ENCODE results near the gene C9orf85. TPM values are rescaled to one million over a fixed set of nuclear protein-coding genes. Genes with fewer than 3 reads are reported as not detected.

The C9orf85 gene
- polyA plus RNA-seq (ENCODE audit: low read depth in 6 of 6) = 10 to 100 TPM in 4 of 6 donors, 1 to 10 TPM in 2; 2.1 to 15.7 (median 11.6) TPM

- Mint-ChIP-seq H3K36me3 (peaks cover 0 to 7% of the 10 kb centered on the region in 2 donors), H3K4me1 (peaks cover 42 to 70% (median 65%) of the 10 kb centered on the region in 3 donors), H3K27ac (peak within 1 kb of the TSS; percentile 93 to 99 (median 98)), H3K27me3 (no peaks in the 10 kb centered on the region), H3K4me3 (peak within 1 kb of the TSS; percentile 94 to 100 (median 100)), H3K9me3 (no peaks in the 10 kb centered on the region)
- DNase-seq = peak; percentile 97
- ATAC-seq (ENCODE audit: low read depth in 2 of 2) = peak; percentile 89 to 90
These were observed at the start of gene C9orf85, which contains the start of gene ABHD17B for GRCh38 chr9:71911061-71911907. C9orf85 (plus strand) TSS chr9:71911639; CDS start chr9:71911735, 96 bp downstream. ABHD17B (minus strand) TSS chr9:71911193; CDS start chr9:71875080, 36,113 bp downstream.

GRCh38 chr9:71863631-71864030 lies 47.8 kb upstream of the C9orf85 start:
- Mint-ChIP-seq H3K4me1 (peaks cover 4 to 15% (median 14%) of the 10 kb centered on the region in 3 donors), H3K27me3 (no peaks in the 10 kb centered on the region), H3K9me3 (peaks cover 2 to 31% (median 20%) of the 10 kb centered on the region in 7 donors), H3K4me3 (no peak overlapping the region), H3K36me3 (peaks cover 23 to 38% of the 10 kb centered on the region in 2 donors), H3K27ac (peak overlapping the region in 1 of 6 donors; percentile 33)
- DNase-seq = no peak
- no peak for ATAC-seq (ENCODE audit: low read depth in 2 of 2)

- ATAC-seq (ENCODE audit: low read depth in 2 of 2) (no peak), DNase-seq (no peak)
- H3K27ac Mint-ChIP-seq = no peak overlapping the region
- H3K9me3 Mint-ChIP-seq = peaks cover 10 to 34% (median 24%) of the 10 kb centered on the region in 7 donors
- H3K36me3 Mint-ChIP-seq = peaks cover 19 to 21% of the 10 kb centered on the region in 2 donors
- peaks cover 15 to 27% (median 23%) of the 10 kb centered on the region in 3 donors for H3K4me1 Mint-ChIP-seq
- H3K27me3 Mint-ChIP-seq = no peaks in the 10 kb centered on the region
- H3K4me3 Mint-ChIP-seq = no peak overlapping the region
These were observed 36.1 kb upstream of the C9orf85 start for GRCh38 chr9:71875345-71875744.

- ATAC-seq (ENCODE audit: low read depth in 2 of 2) (no peak), DNase-seq (no peak)
- H3K9me3 Mint-ChIP-seq = peaks cover 12 to 40% (median 27%) of the 10 kb centered on the region in 7 donors
- no peaks in the 10 kb centered on the region for H3K27me3 Mint-ChIP-seq
- no peak overlapping the region for H3K4me3 Mint-ChIP-seq
- H3K36me3 Mint-ChIP-seq = peaks cover 17 to 25% of the 10 kb centered on the region in 2 donors
- peaks cover 15 to 31% (median 27%) of the 10 kb centered on the region in 3 donors for H3K4me1 Mint-ChIP-seq
- H3K27ac Mint-ChIP-seq = no peak overlapping the region
These were observed 35.3 kb upstream of the C9orf85 start for GRCh38 chr9:71876106-71876505.

GRCh38 chr9:71876829-71877228 lies 34.6 kb upstream of the C9orf85 start:
- DNase-seq (no peak), ATAC-seq (ENCODE audit: low read depth in 2 of 2) (no peak)
- Mint-ChIP-seq H3K4me3 (no peak overlapping the region), H3K4me1 (peaks cover 20 to 36% (median 27%) of the 10 kb centered on the region in 3 donors), H3K36me3 (peaks cover 15 to 32% of the 10 kb centered on the region in 2 donors), H3K27ac (no peak overlapping the region), H3K9me3 (peaks cover 15 to 47% (median 34%) of the 10 kb centered on the region in 7 donors), H3K27me3 (no peaks in the 10 kb centered on the region)

GRCh38 chr9:71878327-71879274 lies 32.8 kb upstream of the C9orf85 start:
- peak overlapping the region in 1 of 8 donors; percentile 1 for H3K4me3 Mint-ChIP-seq

GRCh38 chr9:71879644-71880174 lies 31.7 kb upstream of the C9orf85 start:
- DNase-seq = no peak
- H3K27me3 Mint-ChIP-seq = no peaks in the 10 kb centered on the region
- no peak for ATAC-seq (ENCODE audit: low read depth in 2 of 2)
- H3K36me3 Mint-ChIP-seq = peaks cover 11 to 59% of the 10 kb centered on the region in 2 donors
- peak overlapping the region in 1 of 6 donors; percentile 77 for H3K27ac Mint-ChIP-seq
- no peak overlapping the region for H3K4me3 Mint-ChIP-seq
- peaks cover 22 to 71% (median 57%) of the 10 kb centered on the region in 7 donors for H3K9me3 Mint-ChIP-seq
- peaks cover 28 to 41% (median 33%) of the 10 kb centered on the region in 3 donors for H3K4me1 Mint-ChIP-seq

More at GRCh38 chr9:71878327-71879274, 32.8 kb upstream of the C9orf85 start:
- no peak for DNase-seq
- Mint-ChIP-seq H3K27ac (peak overlapping the region in 3 of 6 donors; percentile 49 to 92 (median 77)), H3K4me1 (peaks cover 27 to 36% (median 27%) of the 10 kb centered on the region in 3 donors), H3K9me3 (peaks cover 15 to 60% (median 48%) of the 10 kb centered on the region in 7 donors), H3K27me3 (no peaks in the 10 kb centered on the region), H3K36me3 (peaks cover 11 to 48% of the 10 kb centered on the region in 2 donors)
- no peak for ATAC-seq (ENCODE audit: low read depth in 2 of 2)

- Mint-ChIP-seq H3K27ac (peak overlapping the region in 4 of 6 donors; percentile 68 to 88 (median 76)), H3K9me3 (peaks cover 17 to 53% (median 48%) of the 10 kb centered on the region in 7 donors), H3K27me3 (no peaks in the 10 kb centered on the region), H3K4me1 (peaks cover 34 to 54% (median 53%) of the 10 kb centered on the region in 3 donors), H3K4me3 (peak overlapping the region in 4 of 8 donors; percentile 24 to 45 (median 32)), H3K36me3 (peaks cover 6 to 49% of the 10 kb centered on the region in 2 donors)
- ATAC-seq (ENCODE audit: low read depth in 2 of 2) (no peak), DNase-seq (no peak)
These were observed 27.4 kb upstream of the C9orf85 start for GRCh38 chr9:71884005-71884404.

- Mint-ChIP-seq H3K4me1 (peaks cover 33 to 62% (median 57%) of the 10 kb centered on the region in 3 donors), H3K36me3 (peaks cover 5 to 40% of the 10 kb centered on the region in 2 donors), H3K27ac (peak overlapping the region; percentile 13 to 76 (median 70)), H3K4me3 (peak overlapping the region; percentile 20 to 78 (median 62)), H3K27me3 (no peaks in the 10 kb centered on the region), H3K9me3 (peaks cover 7 to 42% (median 36%) of the 10 kb centered on the region in 7 donors)
- DNase-seq = no peak
- ATAC-seq (ENCODE audit: low read depth in 2 of 2) = peak; percentile 76 to 80
These were observed 26.0 kb upstream of the C9orf85 start for GRCh38 chr9:71885467-71885866.

GRCh38 chr9:71886015-71886414 lies 25.4 kb upstream of the C9orf85 start:
- Mint-ChIP-seq H3K9me3 (peaks cover 7 to 37% (median 31%) of the 10 kb centered on the region in 7 donors), H3K36me3 (peaks cover 5 to 35% of the 10 kb centered on the region in 2 donors), H3K27ac (peak overlapping the region; percentile 13 to 76 (median 42)), H3K27me3 (no peaks in the 10 kb centered on the region), H3K4me1 (peaks cover 29 to 67% (median 56%) of the 10 kb centered on the region in 3 donors), H3K4me3 (peak overlapping the region in 5 of 8 donors; percentile 15 to 84 (median 71))
- ATAC-seq (ENCODE audit: low read depth in 2 of 2) (peak; percentile 21 to 23), DNase-seq (no peak)

- no peak for DNase-seq
- Mint-ChIP-seq H3K4me1 (peaks cover 33 to 68% (median 56%) of the 10 kb centered on the region in 3 donors), H3K27me3 (no peaks in the 10 kb centered on the region), H3K27ac (peak overlapping the region in 5 of 6 donors; percentile 16 to 70 (median 63)), H3K4me3 (peak overlapping the region in 6 of 8 donors; percentile 15 to 84 (median 53)), H3K9me3 (peaks cover 7 to 31% (median 25%) of the 10 kb centered on the region in 7 donors), H3K36me3 (peaks cover 5 to 30% of the 10 kb centered on the region in 2 donors)
- ATAC-seq (ENCODE audit: low read depth in 2 of 2) = peak in 1 of 2 donors; percentile 29
These were observed 24.9 kb upstream of the C9orf85 start for GRCh38 chr9:71886541-71886940.

GRCh38 chr9:71887362-71887761 lies 24.1 kb upstream of the C9orf85 start:
- Mint-ChIP-seq H3K36me3 (peaks cover 5 to 22% of the 10 kb centered on the region in 2 donors), H3K27ac (peak overlapping the region in 4 of 6 donors; percentile 5 to 94 (median 76)), H3K4me3 (peak overlapping the region in 4 of 8 donors; percentile 7 to 62 (median 30)), H3K4me1 (peaks cover 34 to 73% (median 57%) of the 10 kb centered on the region in 3 donors), H3K27me3 (no peaks in the 10 kb centered on the region), H3K9me3 (peaks cover 7 to 26% (median 20%) of the 10 kb centered on the region in 7 donors)
- DNase-seq (no peak), ATAC-seq (ENCODE audit: low read depth in 2 of 2) (no peak)
